Prostate gland (tissue), 2 donors: ENCODE measurements around the gene NRN1L.

Source experiments
- CTCF ChIP-seq, 4 experiments: fragments of 200-600 bp in 2 of 4; fragments of 450-650 bp in 2 of 4; sonication (generic) in 2 of 4; IDR thresholded peaks; 1 replicate in 3 of 4; 2 replicates in 1 of 4; pipeline ENCODE4 v1.5.1; 2016 to 2019; ENCODE audit warnings: antibody characterized with exemption in 4 of 4, mild to moderate bottlenecking in 2 of 4, moderate library complexity in 2 of 4
- POLR2A ChIP-seq: fragments of 450-650 bp; IDR thresholded peaks from one replicate; pipeline ENCODE4 v1.6.1; 2016; ENCODE audit warnings: antibody characterized with exemption, mild to moderate bottlenecking
- POLR2AphosphoS5 ChIP-seq: sonication (generic); formaldehyde crosslinking; IDR thresholded peaks from one replicate; pipeline ENCODE4 v1.6.1; 2017; ENCODE audit warnings: antibody characterized with exemption

- no peak for TF ChIP-seq CTCF (IDR thresholded peaks at IDR 0.05)
- no peak for TF ChIP-seq POLR2A
- no peak for TF ChIP-seq POLR2AphosphoS5
Observed at GRCh38 chr16:67930191-67930590, 45.5 kb downstream of the NRN1L start.
